Effector CD8-positive, alpha-beta T cell (primary cell): ENCODE data around the gene CEP128.

ENCODE experiments used
- DNase-seq: peaks from one replicate; lab custom pipeline; 2025; lab: John Stamatoyannopoulos, UW

Gene CEP128

DNA sequence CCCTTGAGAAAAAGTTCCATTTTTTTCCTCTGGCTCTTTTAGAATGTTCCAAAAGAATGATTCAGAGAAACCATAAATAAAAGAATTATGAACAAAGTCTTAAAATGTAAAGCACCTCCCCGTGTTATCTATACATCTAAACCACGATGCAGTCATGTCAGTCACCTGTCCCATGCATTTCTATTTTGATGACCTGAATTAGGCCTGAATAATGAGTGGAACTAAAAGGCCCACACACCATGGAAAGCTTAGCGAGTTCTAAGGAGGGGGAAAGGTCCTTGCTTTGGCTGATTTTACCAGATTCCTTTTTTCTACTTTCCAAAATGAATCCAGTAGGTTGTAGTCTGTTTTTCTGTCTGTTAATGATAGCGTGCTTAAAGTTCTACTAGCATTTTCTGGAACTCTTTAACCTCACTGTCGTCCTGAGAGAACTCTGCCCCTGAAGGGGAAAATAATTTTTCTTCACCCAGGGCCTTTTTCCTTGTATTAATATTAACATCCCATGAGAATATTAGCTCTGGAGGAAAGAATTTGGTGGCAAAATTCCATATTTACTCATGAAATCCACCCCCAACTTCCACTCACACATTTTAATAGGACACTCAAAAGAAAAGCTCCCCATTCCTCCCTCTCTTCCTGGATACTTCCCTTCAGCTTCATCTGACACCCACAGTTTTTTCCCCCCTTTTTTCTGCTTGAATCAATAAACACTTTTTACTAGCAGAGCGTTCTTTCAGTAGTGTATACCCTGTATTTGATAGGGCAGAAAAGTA is 464.0 kb downstream of the CEP128 start:
- no peak for DNase-seq

GRCh38 chr14:80475074-80475473 is 466.5 kb downstream of the CEP128 start:
- DNase-seq: no peak

DNA sequence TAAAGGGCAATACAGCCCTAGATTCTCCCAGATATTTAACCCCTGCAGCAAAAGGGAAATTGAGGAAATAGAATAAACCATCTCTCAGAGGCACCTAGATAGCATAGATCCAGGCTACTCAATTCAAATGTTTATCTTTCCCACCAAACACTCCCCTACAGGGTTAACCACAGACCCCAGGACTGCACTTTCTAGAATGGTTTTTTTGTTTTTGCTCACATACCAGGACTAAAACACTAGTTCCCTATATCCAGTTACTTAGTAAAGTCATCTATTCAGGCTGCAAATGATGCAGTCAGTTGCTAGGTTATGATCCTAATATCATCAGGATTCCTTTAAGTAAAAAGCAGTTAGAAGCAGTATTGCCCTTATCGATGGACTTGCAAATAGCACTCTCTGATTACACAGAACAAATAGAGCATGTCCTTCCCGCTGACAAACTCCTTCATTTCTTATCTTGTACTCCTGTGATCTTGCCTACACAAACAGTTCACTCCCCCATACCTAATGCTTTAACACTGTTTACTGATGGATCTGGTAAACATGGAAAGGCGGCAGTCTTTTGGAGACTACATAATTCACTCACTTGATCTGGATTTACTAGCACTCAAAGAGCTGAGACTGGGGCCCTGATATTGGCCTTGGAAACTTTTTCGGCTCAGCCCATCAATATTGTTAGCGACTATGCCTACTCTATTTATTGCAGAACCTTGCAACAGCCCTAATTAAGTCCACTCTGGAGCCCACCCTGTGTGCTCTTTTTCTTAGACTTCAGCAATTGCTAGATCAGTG is 473.0 kb downstream of the CEP128 start:
- no peak for DNase-seq

- no peak for DNase-seq
These were observed 475.9 kb downstream of the CEP128 start for GRCh38 chr14:80465546-80466220.

- DNase-seq: no peak
These were observed 476.9 kb downstream of the CEP128 start for GRCh38 chr14:80464531-80465149.

DNA sequence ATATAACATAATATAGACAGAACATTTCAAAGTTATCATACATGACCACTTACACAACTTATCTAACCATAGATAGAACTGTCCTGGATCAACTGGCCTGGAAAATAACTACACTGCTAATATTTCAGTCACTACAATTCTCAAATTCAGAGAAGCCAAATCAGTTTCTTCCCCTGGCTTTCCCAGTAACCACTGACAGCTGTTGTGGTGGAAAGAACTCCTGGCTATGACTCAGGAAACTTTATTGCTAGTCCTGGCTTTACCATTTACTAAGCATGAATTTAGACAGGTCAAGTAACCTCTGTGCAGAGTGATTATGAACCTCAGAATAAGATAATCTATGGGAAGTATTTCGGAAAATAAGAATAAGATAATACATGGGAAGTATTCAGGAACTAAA is 485.3 kb downstream of the CEP128 start:
- DNase-seq: no peak

GRCh38 chr14:80455031-80455430 is 486.5 kb downstream of the CEP128 start:
- DNase-seq: no peak

DNA sequence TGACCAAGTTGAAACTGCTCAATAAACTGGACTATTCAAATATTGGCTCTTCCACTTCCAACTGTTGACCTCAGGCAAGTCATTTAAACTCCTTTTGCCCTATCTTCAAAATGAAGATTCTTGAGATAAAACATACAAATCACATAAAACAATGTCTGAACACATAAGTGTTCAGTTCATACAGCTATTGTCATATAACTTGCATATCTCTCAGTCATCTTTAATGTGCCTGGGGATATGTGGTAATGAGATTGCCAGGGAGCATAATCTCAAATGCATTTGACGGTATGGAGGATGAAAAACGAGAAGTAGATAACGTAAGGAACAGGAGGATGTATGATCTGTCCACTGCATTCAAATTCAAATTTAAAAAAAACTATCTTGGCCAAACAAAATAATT is 493.3 kb downstream of the CEP128 start:
- DNase-seq: no peak

GRCh38 chr14:80447392-80447791 is 494.1 kb downstream of the CEP128 start:
- no peak for DNase-seq
